HepG2 (cell line): ENCODE results near the gene MORN1. TPM values are rescaled to one million over a fixed set of nuclear protein-coding genes. Genes with fewer than 3 reads are reported as not detected.

ENCODE experiments used
- ATAC-seq: fragments of 200-7000 bp; cut with Tn5 transposase; 3 replicates; pipeline ENCODE4 v1.9.1; 2020; ENCODE audit warnings: mild to moderate bottlenecking, moderate library complexity
- BruUV-seq: library from RNA; stranded (reverse); fragments of 400-500 nt; replicated peaks from 2 replicates; lab custom pipeline; 2021; lab: Mats Ljungman, UMichigan
- CTCF ChIA-PET: fragments of 300-600 bp; formaldehyde crosslinking; extraction: SDS; loops from one replicate; lab custom pipeline; 2021; ENCODE audit warnings: low total read pairs, inconsistent platforms, low intra/inter-chr PET ratio; lab: Yijun Ruan, JAX
- POLR2A ChIA-PET: fragments of 350-600 bp; sonication (Branson Sonifier 250); formaldehyde crosslinking; loops from one replicate; lab custom pipeline; 2020; ENCODE audit warnings: antibody characterized with exemption, inconsistent platforms; lab: Yijun Ruan, JAX
- DNase-seq: peaks from one replicate; pipeline ENCODE4 v3.0.0-alpha.2; 2015; ENCODE audit warnings: low spot score
- FAIRE-seq: peaks from 3 replicates; lab custom pipeline; 2011; peaks lifted over from hg19 to GRCh38; lab: Jason Lieb, UNC
- H2AFZ ChIP-seq: one replicate; pipeline ENCODE4 v1.6.1; 2011; ENCODE audit warnings: low read length, inconsistent platforms
- H3K27ac ChIP-seq: fragments of 300-600 bp; 3 replicates; pipeline ENCODE4 v1.8.0; 2011; ENCODE audit warnings: mixed run types, mild to moderate bottlenecking, mixed read lengths, low read length, inconsistent platforms; ENCODE audit not compliant: insufficient read depth; ENCODE audit errors: extremely low read length
- H3K27me3 ChIP-seq, 2 experiments: fragments of 200-600 bp in 1 of 2; 2 replicates in 1 of 2; 3 replicates in 1 of 2; pipeline versions ENCODE4 v1.6.0 to v1.8.0; 2011; ENCODE audit warnings: low read length in 2 of 2, mild to moderate bottlenecking in 2 of 2, moderate library complexity in 2 of 2, inconsistent platforms in 1 of 2; ENCODE audit not compliant: insufficient read depth in 2 of 2, control insufficient read depth in 1 of 2
- H3K36me3 ChIP-seq, 2 experiments: fragments of 200-600 bp in 1 of 2; replicated peaks in 1 of 2; 2 replicates in 1 of 2; 3 replicates in 1 of 2; pipeline versions ENCODE4 v1.5.1 to v1.8.0; 2011; ENCODE audit warnings: low read length in 2 of 2, inconsistent platforms in 1 of 2; ENCODE audit not compliant: insufficient read depth in 2 of 2, control insufficient read depth in 1 of 2
- H3K4me1 ChIP-seq: 2 replicates; pipeline ENCODE4 v1.5.1; 2012; ENCODE audit warnings: low read length, inconsistent platforms; ENCODE audit not compliant: insufficient read depth
- H3K4me2 ChIP-seq: 2 replicates; pipeline ENCODE4 v1.6.0; 2011; ENCODE audit warnings: low read depth, low read length, inconsistent platforms
- H3K4me3 ChIP-seq, 3 experiments: fragments of 200-600 bp in 1 of 3; sonication (generic), shearing (Covaris generic) in 1 of 3; replicated peaks in 1 of 3; 2 replicates each; pipeline ENCODE4 v1.5.1; 2011 to 2016; ENCODE audit warnings: low read length in 3 of 3, inconsistent platforms in 2 of 3, low read depth in 2 of 3, mild to moderate bottlenecking in 2 of 3, control low read depth in 1 of 3, mixed read lengths in 1 of 3; ENCODE audit not compliant: insufficient read depth in 1 of 3
- H3K79me2 ChIP-seq: one replicate; pipeline ENCODE4 v1.6.1; 2011; ENCODE audit warnings: low read length, inconsistent platforms; ENCODE audit not compliant: insufficient read depth
- H3K9ac ChIP-seq: 2 replicates; pipeline ENCODE4 v1.6.0; 2011; ENCODE audit warnings: mild to moderate bottlenecking, low read depth, low read length, inconsistent platforms; ENCODE audit not compliant: insufficient read depth
- H3K9me3 ChIP-seq: 2 replicates; pipeline ENCODE4 v1.5.1; 2012; ENCODE audit warnings: mild to moderate bottlenecking, low read length
- H4K20me1 ChIP-seq: 2 replicates; pipeline ENCODE4 v1.6.0; 2011; ENCODE audit warnings: inconsistent platforms, mild to moderate bottlenecking, low read length, moderate library complexity; ENCODE audit not compliant: insufficient read depth
- ATF6 ChIP-seq: sonication (generic); formaldehyde crosslinking; conservative IDR thresholded peaks from 2 replicates; pipeline ENCODE4 v1.4.0; 2020; ENCODE audit warnings: missing genetic modification reagents
- CSRNP2 ChIP-seq: sonication (generic); formaldehyde crosslinking; conservative IDR thresholded peaks from 2 replicates; pipeline ENCODE4 v1.8.0; 2022; ENCODE audit warnings: low read depth, missing genetic modification reagents
- HDAC1 ChIP-seq: sonication (generic); formaldehyde crosslinking; IDR thresholded peaks from 2 replicates; pipeline ENCODE4 v1.5.1; 2020; ENCODE audit warnings: mild to moderate bottlenecking, missing genetic modification reagents
- JUNB ChIP-seq: sonication (generic); formaldehyde crosslinking; IDR thresholded peaks from 2 replicates; pipeline ENCODE4 v1.8.0; 2022; ENCODE audit warnings: missing genetic modification reagents, mild to moderate bottlenecking, borderline replicate concordance
- MTF2 ChIP-seq: sonication (generic); formaldehyde crosslinking; IDR thresholded peaks from 2 replicates; pipeline ENCODE4 v1.5.0; 2020; ENCODE audit warnings: missing genetic modification reagents, borderline replicate concordance
- NRL ChIP-seq: sonication (generic); formaldehyde crosslinking; IDR thresholded peaks from 2 replicates; pipeline ENCODE4 v1.5.0; 2020; ENCODE audit warnings: missing genetic modification reagents, mild to moderate bottlenecking, moderate library complexity, borderline replicate concordance
- SOX5 ChIP-seq: IDR thresholded peaks from 2 replicates; pipeline ENCODE4 v1.6.1; 2016; ENCODE audit warnings: borderline replicate concordance
- SRF ChIP-seq: IDR thresholded peaks from 2 replicates; pipeline ENCODE4 v1.6.1; 2011; ENCODE audit warnings: mild to moderate bottlenecking, low read depth, low read length, moderate library complexity
- SYNCRIP ChIP-seq: fragments of 200-400 bp; formaldehyde crosslinking; IDR thresholded peaks from 2 replicates; pipeline ENCODE4 v1.6.1; 2018; ENCODE audit warnings: mild to moderate bottlenecking, low read depth, low read length; ENCODE audit not compliant: insufficient read depth
- ZNF12 ChIP-seq: sonication (generic); formaldehyde crosslinking; IDR thresholded peaks from 2 replicates; pipeline ENCODE4 v1.5.0; 2020; ENCODE audit warnings: missing genetic modification reagents
- ZNF235 ChIP-seq: sonication (generic); formaldehyde crosslinking; IDR thresholded peaks from 2 replicates; pipeline ENCODE4 v1.8.1; 2023; ENCODE audit warnings: mild to moderate bottlenecking, missing genetic modification reagents, borderline replicate concordance
- ZNF335 ChIP-seq: sonication (generic); formaldehyde crosslinking; IDR thresholded peaks from 2 replicates; pipeline ENCODE4 v1.4.0; 2020; ENCODE audit warnings: missing genetic modification reagents
- ZNF350 ChIP-seq: sonication (generic); formaldehyde crosslinking; IDR thresholded peaks from 2 replicates; pipeline ENCODE4 v1.4.0; 2020; ENCODE audit warnings: mild to moderate bottlenecking, low read depth, missing genetic modification reagents, borderline replicate concordance
- ZNF496 ChIP-seq: sonication (generic); formaldehyde crosslinking; IDR thresholded peaks from 2 replicates; pipeline ENCODE4 v1.8.1; 2023; ENCODE audit warnings: mild to moderate bottlenecking, moderate library complexity, missing genetic modification reagents; ENCODE audit not compliant: insufficient replicate concordance
- ZNF562 ChIP-seq: sonication (generic); formaldehyde crosslinking; IDR thresholded peaks from 2 replicates; pipeline ENCODE4 v1.8.0; 2022; ENCODE audit warnings: missing genetic modification reagents, borderline replicate concordance
- ZNF629 ChIP-seq: sonication (generic); formaldehyde crosslinking; conservative IDR thresholded peaks from 2 replicates; pipeline ENCODE4 v1.5.0; 2020; ENCODE audit warnings: missing genetic modification reagents
- ZNF713 ChIP-seq: sonication (generic); formaldehyde crosslinking; IDR thresholded peaks from 2 replicates; pipeline ENCODE4 v1.4.0; 2020; ENCODE audit warnings: mild to moderate bottlenecking, missing genetic modification reagents
- ZNF790 ChIP-seq: sonication (generic); formaldehyde crosslinking; IDR thresholded peaks from 2 replicates; pipeline ENCODE4 v1.8.0; 2022; ENCODE audit warnings: missing genetic modification reagents, mild to moderate bottlenecking, borderline replicate concordance
- ZSCAN22 ChIP-seq: sonication (generic); formaldehyde crosslinking; IDR thresholded peaks from 2 replicates; pipeline ENCODE4 v1.4.0; 2020; ENCODE audit warnings: mild to moderate bottlenecking, missing genetic modification reagents
- WGBS: methylation state at CpG from one replicate; pipeline ENCODE4 v1.1.6; 2017; ENCODE audit warnings: low lambda C conversion rate; 5-methylcytosine and 5-hydroxymethylcytosine counted together
- in situ Hi-C: cut with HindIII; loops from 2 replicates; pipeline ENCODE4 v1.10.0; 2017; ENCODE audit warnings: low pct_unique_long_range_greater_than_20kb; ENCODE audit not compliant: extremely low pct_ligation_motif_present
- intact Hi-C: fragments of 100-400 bp; cut with micrococcal nuclease; formaldehyde crosslinking; loops from one replicate; pipeline ENCODE4 v1.10.0; 2022; ENCODE audit not compliant: unreplicated experiment
- polyA plus RNA-seq, 8 experiments: library from polyadenylated mRNA; depleted of rRNA in 3 of 8; stranded (reverse) in 7 of 8; unstranded in 1 of 8; fragments of >200 nt; fragmentation: Illumina TruSeq in 4 of 8; extraction: Trizol in 4 of 8; gene quantifications; 2 replicates each; pipeline versions ENCODE4 v1.2.1 to v1.2.3, GENCODE V29; 2011 to 2016; ENCODE audit warnings: low read depth in 4 of 8, missing spikeins in 1 of 8, mixed read lengths in 1 of 8; ENCODE audit not compliant: insufficient read depth in 1 of 8
- total RNA-seq, 5 experiments: library from RNA; depleted of rRNA; stranded (reverse); fragments of >200 nt; fragmentation: Illumina TruSeq; extraction: Trizol; gene quantifications; 2 replicates each; pipeline ENCODE4 v1.2.3, GENCODE V29; 2016; ENCODE audit warnings: low read depth in 1 of 5
- TF ChIP-seq, protein P1 (sequence below): IDR thresholded peaks from 2 replicates; pipeline ENCODE4 v1.6.1; 2016; ENCODE audit warnings: mild to moderate bottlenecking
- TF ChIP-seq, protein P2 (sequence below): IDR thresholded peaks from 2 replicates; pipeline ENCODE4 v1.6.1; 2012; ENCODE audit warnings: inconsistent platforms

Gene MORN1
- total and polyA plus RNA-seq, 2 of the 13 experiments (the other 11 are each of a cell fraction or from before 2014, with no cell fraction given), result 3.1 to 6.5 TPM

GRCh38 chr1:2412395-2412772 is 21.0 kb upstream of the MORN1 start, which contains the start of gene PEX10:
Gene PEX10 (minus strand): TSS chr1:2412564. CDS start chr1:2412502, 62 bp downstream.
- Histone ChIP-seq H3K27me3 (peaks cover 3 to 22% of the 10 kb centered on the region in 2 experiments; a peak in 4 of 5 replicates), H2AFZ (no peak within 1 kb of the TSS), H3K27ac (peak within 1 kb of the TSS; percentile 100), H3K79me2 (peaks cover 17% of the 10 kb centered on the region), H3K4me2 (peak within 1 kb of the TSS; percentile 94), H3K9me3 (no peaks in the 10 kb centered on the region), H3K9ac (peak within 1 kb of the TSS; percentile 100), H4K20me1 (no peaks in the 10 kb centered on the region), H3K4me3 (peak within 1 kb of the TSS; percentile 79 to 98 (median 94)), H3K4me1 (peaks cover 34% of the 10 kb centered on the region), H3K36me3 (peaks cover 16 to 26% of the 10 kb centered on the region in 2 experiments; a peak in 4 of 5 replicates)
- ATAC-seq, result peak; percentile 67
- no TSS peak for BruUV-seq
- CTCF ChIA-PET, result no interaction called here
- in situ Hi-C loops, result loop anchor here (5.0 kb wide), 1 partner anchor 135 kb away; no protein-coding TSS in a partner anchor
- peak; percentile 42 for FAIRE-seq
- WGBS, result 0% methylated on average over 7 of the region's 55 CpGs
- peak; percentile 86 for DNase-seq
- POLR2A ChIA-PET, result interaction anchor here (0.6 to 2.4 kb wide), 16 partner anchors 19 to 1059 kb away, joined by 3 to 29 read pairs (median 4); partner anchors contain the start of genes FAAP20, MORN1, PANK4 and PRXL2B
- intact Hi-C loops, result loop anchor here (2.0 kb wide), 1 partner anchor 230 kb away; no protein-coding TSS in a partner anchor
- TF ChIP-seq ZNF12 (CRISPR knock-in tag) (no peak), ZNF562 (CRISPR knock-in tag) (no peak), ZNF350 (CRISPR knock-in tag) (no peak), ZNF335 (CRISPR knock-in tag) (no peak), ZSCAN22 (no peak), ZNF790 (CRISPR knock-in tag) (no peak), SYNCRIP (no peak), ZNF713 (CRISPR knock-in tag) (no peak), SOX5 (CRISPR knock-in tag) (no peak), HDAC1 (peak; percentile 80), ZNF629 (no peak), ATF6 (CRISPR knock-in tag) (no peak), NRL (CRISPR knock-in tag) (no peak), MTF2 (CRISPR knock-in tag) (no peak; the same call in 1 of the 2 replicates), CSRNP2 (no peak), ZNF496 (CRISPR knock-in tag) (no peak), JUNB (no peak), SRF (peak; percentile 53), ZNF235 (CRISPR knock-in tag) (0 out of 2 replicates have a peak, but pooled peaks have one; percentile 10)
- TF ChIP-seq, protein P1, sequence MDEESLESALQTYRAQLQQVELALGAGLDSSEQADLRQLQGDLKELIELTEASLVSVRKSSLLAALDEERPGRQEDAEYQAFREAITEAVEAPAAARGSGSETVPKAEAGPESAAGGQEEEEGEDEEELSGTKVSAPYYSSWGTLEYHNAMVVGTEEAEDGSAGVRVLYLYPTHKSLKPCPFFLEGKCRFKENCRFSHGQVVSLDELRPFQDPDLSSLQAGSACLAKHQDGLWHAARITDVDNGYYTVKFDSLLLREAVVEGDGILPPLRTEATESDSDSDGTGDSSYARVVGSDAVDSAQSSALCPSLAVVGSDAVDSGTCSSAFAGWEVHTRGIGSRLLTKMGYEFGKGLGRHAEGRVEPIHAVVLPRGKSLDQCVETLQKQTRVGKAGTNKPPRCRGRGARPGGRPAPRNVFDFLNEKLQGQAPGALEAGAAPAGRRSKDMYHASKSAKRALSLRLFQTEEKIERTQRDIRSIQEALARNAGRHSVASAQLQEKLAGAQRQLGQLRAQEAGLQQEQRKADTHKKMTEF (CRISPR knock-in tag), result no peak
- TF ChIP-seq, protein P2, sequence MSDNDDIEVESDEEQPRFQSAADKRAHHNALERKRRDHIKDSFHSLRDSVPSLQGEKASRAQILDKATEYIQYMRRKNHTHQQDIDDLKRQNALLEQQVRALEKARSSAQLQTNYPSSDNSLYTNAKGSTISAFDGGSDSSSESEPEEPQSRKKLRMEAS, result no peak
